ENCODE data around the gene VDAC2. TPM values are rescaled to one million over a fixed set of nuclear protein-coding genes. Genes with fewer than 3 reads are reported as not detected.

VDAC2 gene
- total RNA-seq, 1 experiment from 2014 or later: 328 TPM

DNA sequence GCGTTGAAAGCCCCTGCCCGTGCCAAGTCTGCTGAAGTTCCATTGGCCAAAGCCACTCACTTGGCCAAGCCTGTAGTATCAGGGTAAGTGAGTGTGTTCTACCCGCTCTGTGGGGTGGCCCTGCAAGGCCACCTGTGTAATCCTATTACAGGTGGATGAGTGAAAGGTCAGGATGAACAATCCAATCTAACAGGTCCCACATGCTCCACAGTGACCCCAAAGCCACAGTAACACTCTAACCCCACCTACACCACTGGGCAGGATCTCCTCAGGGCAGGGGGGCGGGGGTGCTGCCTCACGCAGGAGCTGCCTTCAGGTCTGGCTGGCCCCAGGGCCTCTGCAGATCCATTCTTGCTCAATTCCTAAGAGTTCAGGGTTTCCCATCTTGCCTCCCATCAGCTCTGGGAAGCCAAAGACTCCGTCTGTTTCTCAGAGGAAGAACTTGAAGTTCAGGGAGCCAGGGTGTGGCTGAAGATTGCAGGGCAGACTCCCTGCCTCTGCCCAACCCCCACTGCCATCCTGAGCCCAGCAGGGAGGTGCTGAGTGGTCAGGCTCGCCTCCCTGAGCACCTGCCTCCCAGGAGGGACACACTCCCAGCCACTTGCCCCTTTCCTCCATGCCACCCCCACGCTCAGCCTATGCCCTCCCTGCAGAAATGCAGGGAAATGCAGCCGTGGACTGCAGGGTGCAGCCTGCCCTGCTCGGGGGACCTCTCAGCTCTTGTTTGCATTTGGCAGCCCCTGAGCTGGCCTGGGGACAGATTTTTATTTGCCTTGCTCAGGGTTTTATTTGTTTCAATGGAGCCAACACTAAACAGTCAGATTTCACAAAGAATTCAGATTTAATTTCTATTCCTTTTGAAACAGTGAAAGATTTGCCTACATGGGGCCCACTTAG lies 35.0 kb downstream of the VDAC2 start:
- H3K36me3 ChIP-seq (ENCODE audit: insufficient read depth, low read length, poor library complexity, severe bottlenecking): no peaks in the 10 kb centered on the region

DNA sequence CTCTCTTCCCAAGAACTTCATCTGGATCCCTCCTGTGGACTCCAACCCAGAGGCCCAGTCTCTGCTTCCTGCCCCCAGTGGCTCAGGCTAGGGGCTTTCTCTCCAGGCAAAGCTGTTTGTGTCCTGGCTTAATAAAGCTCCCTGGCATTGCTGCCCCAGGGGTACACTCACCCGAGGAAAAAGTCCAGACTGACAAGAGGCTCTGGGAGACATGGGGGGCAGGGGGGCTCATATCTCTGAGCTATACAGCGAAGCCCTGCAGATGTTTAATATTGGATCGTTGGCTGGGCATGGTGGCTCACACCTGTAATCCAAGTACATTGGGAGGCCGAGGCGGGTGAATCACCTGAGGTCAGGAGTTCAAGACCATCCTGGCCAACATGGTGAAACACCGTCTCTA lies 35.9 kb downstream of the VDAC2 start:
- BruUV-seq (replicated peaks): no TSS peak
- POLR2A ChIA-PET (ENCODE audit: low non-redundant PET): no interaction called here
- intact Hi-C loops (cut with micrococcal nuclease; ENCODE audit: unreplicated experiment): no loop called here

More for the DNA sequence above, 35.0 kb downstream of the VDAC2 start:
- DNase-seq (ENCODE audit: low spot score): no peak
- H3K4me1 ChIP-seq (ENCODE audit: insufficient read depth, low read length, poor library complexity, severe bottlenecking): no peaks in the 10 kb centered on the region
- H3K27me3 ChIP-seq (replicated peaks; ENCODE audit: insufficient read depth, low read depth, low read length, poor library complexity): no peaks in the 10 kb centered on the region
- ChIA-PET POLR2A (ENCODE audit: low non-redundant PET) (interaction anchor here (0.7 kb wide), 1 partner anchor 182 kb away, joined by 3 read pairs; no protein-coding TSS in a partner anchor), CTCF (no interaction called here)
- intact Hi-C loops (cut with micrococcal nuclease; ENCODE audit: unreplicated experiment): no loop called here
- no peak overlapping the region for H3K4me3 ChIP-seq (ENCODE audit: low read depth, low read length, poor library complexity, severe bottlenecking)
- no TSS peak for BruUV-seq (replicated peaks)
- TF ChIP-seq CTCF (conservative IDR thresholded peaks at IDR 0.05; ENCODE audit: low read depth, low read length): no peak
- H3K9me3 ChIP-seq (ENCODE audit: low read depth, low read length, poor library complexity, severe bottlenecking): no peaks in the 10 kb centered on the region
- H3K27ac ChIP-seq (ENCODE audit: low read depth, low read length, poor library complexity, severe bottlenecking): no peak overlapping the region

DNA sequence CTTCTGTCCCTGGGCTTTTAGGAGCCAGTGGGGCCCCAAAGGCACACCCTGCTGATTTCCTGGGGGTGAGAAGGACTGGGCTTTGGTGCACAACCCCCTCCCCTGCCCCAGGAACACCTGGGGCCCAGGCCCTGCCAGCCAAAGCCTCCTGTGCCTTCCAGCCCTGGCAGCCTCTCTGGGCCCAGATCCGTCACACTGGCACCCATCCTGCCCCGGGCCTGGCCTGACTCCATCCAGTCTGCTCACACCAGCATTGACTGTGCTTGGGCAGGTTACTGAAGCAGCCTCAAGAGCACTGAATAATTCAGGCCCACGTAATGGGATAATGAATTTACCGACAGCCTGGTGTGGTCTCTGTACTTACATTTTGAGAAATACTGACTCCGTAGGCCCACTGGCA lies 37.2 kb downstream of the VDAC2 start:
- H3K4me3 ChIP-seq (ENCODE audit: low read depth, low read length, poor library complexity, severe bottlenecking): no peak overlapping the region
- DNase-seq (ENCODE audit: low spot score): no peak
- H3K27ac ChIP-seq (ENCODE audit: low read depth, low read length, poor library complexity, severe bottlenecking): no peak overlapping the region
- H3K27me3 ChIP-seq (replicated peaks; ENCODE audit: insufficient read depth, low read depth, low read length, poor library complexity): no peaks in the 10 kb centered on the region
- TF ChIP-seq CTCF (conservative IDR thresholded peaks at IDR 0.05; ENCODE audit: low read depth, low read length) (no peak), EZH2 (IDR thresholded peaks at IDR 0.05; ENCODE audit: borderline replicate concordance, low read depth, low read length, poor library complexity, severe bottlenecking) (no peak)
- H3K36me3 ChIP-seq (ENCODE audit: insufficient read depth, low read length, poor library complexity, severe bottlenecking): no peaks in the 10 kb centered on the region
- no peaks in the 10 kb centered on the region for H3K4me1 ChIP-seq (ENCODE audit: insufficient read depth, low read length, poor library complexity, severe bottlenecking)
- H3K9me3 ChIP-seq (ENCODE audit: low read depth, low read length, poor library complexity, severe bottlenecking): no peaks in the 10 kb centered on the region
- intact Hi-C loops (cut with micrococcal nuclease; ENCODE audit: unreplicated experiment): no loop called here
- no TSS peak for BruUV-seq (replicated peaks)
- POLR2A ChIA-PET (ENCODE audit: low non-redundant PET): no interaction called here
- CTCF ChIA-PET: no interaction called here

More for the DNA sequence above, 35.9 kb downstream of the VDAC2 start:
- no peaks in the 10 kb centered on the region for H3K9me3 ChIP-seq (ENCODE audit: low read depth, low read length, poor library complexity, severe bottlenecking)
- H3K36me3 ChIP-seq (ENCODE audit: insufficient read depth, low read length, poor library complexity, severe bottlenecking): no peaks in the 10 kb centered on the region
- no peak for TF ChIP-seq CTCF (conservative IDR thresholded peaks at IDR 0.05; ENCODE audit: low read depth, low read length)
- no peak for TF ChIP-seq EZH2 (IDR thresholded peaks at IDR 0.05; ENCODE audit: borderline replicate concordance, low read depth, low read length, poor library complexity, severe bottlenecking)
- H3K4me1 ChIP-seq (ENCODE audit: insufficient read depth, low read length, poor library complexity, severe bottlenecking): no peaks in the 10 kb centered on the region
- DNase-seq (ENCODE audit: low spot score): no peak
- CTCF ChIA-PET: no interaction called here
- H3K27me3 ChIP-seq (replicated peaks; ENCODE audit: insufficient read depth, low read depth, low read length, poor library complexity): no peaks in the 10 kb centered on the region
- H3K4me3 ChIP-seq (ENCODE audit: low read depth, low read length, poor library complexity, severe bottlenecking): no peak overlapping the region
- H3K27ac ChIP-seq (ENCODE audit: low read depth, low read length, poor library complexity, severe bottlenecking): no peak overlapping the region
